CD4-positive, alpha-beta T cell (primary cell): ENCODE results near the gene MYO1B. TPM values are rescaled to one million over a fixed set of nuclear protein-coding genes. Genes with fewer than 3 reads are reported as not detected.

Experiments used
- ATAC-seq: fragments of 200-7000 bp; cut with Tn5 transposase; one replicate; pipeline ENCODE4 v1.10.0; 2022; ENCODE audit warnings: mild to moderate bottlenecking; ENCODE audit not compliant: poor library complexity
- CTCF ChIA-PET: fragments of 350-600 bp; sonication (Branson Sonifier 250); formaldehyde crosslinking; loops from one replicate; lab custom pipeline; 2021; ENCODE audit warnings: antibody characterized with exemption, inconsistent platforms; lab: Charles Lee
- POLR2A ChIA-PET: fragments of 350-600 bp; sonication (Branson Sonifier 250); formaldehyde crosslinking; loops from one replicate; lab custom pipeline; 2021; ENCODE audit warnings: antibody characterized with exemption, inconsistent platforms; lab: Charles Lee
- DNase-seq, 14 experiments: peaks; one replicate each; pipeline ENCODE4 v3.0.0-alpha.2; 2013 to 2020; ENCODE audit warnings: mixed read lengths in 2 of 14
- H3K27ac ChIP-seq, 2 donors: one replicate each; pipeline versions ENCODE4 v1.5.1 to v1.7.0; 2013; ENCODE audit warnings: low read length in 2 of 2, low read depth in 1 of 2, mild to moderate bottlenecking in 1 of 2
- H3K27me3 ChIP-seq, 2 experiments: 1 replicate in 1 of 2; 2 replicates in 1 of 2; pipeline versions ENCODE4 v1.6.1 to v1.7.0; 2013; ENCODE audit warnings: low read length in 2 of 2, control low read depth in 1 of 2, mild to moderate bottlenecking in 1 of 2, moderate library complexity in 1 of 2; ENCODE audit not compliant: insufficient read depth in 2 of 2, control insufficient read depth in 1 of 2
- H3K36me3 ChIP-seq: one replicate; pipeline ENCODE4 v1.6.1; 2013; ENCODE audit warnings: low read length, control low read depth; ENCODE audit not compliant: insufficient read depth
- H3K4me1 ChIP-seq: one replicate; pipeline ENCODE4 v1.6.1; 2013; ENCODE audit warnings: low read length, control low read depth; ENCODE audit not compliant: insufficient read depth
- H3K4me3 ChIP-seq: one replicate; pipeline ENCODE4 v1.5.1; 2013; ENCODE audit warnings: mild to moderate bottlenecking, low read length, moderate library complexity
- H3K9me3 ChIP-seq, 2 experiments: 1 replicate in 1 of 2; 2 replicates in 1 of 2; pipeline versions ENCODE4 v1.6.1 to v1.7.0; 2013; ENCODE audit warnings: low read length in 2 of 2, mild to moderate bottlenecking in 2 of 2, control low read depth in 1 of 2, moderate library complexity in 1 of 2; ENCODE audit not compliant: control insufficient read depth in 1 of 2, insufficient read depth in 1 of 2
- H3K27ac Mint-ChIP-seq: one replicate; pipeline ENCODE4 v1.8.0; 2020; ENCODE audit warnings: mixed read lengths
- H3K27me3 Mint-ChIP-seq: one replicate; pipeline ENCODE4 v1.8.0; 2021; ENCODE audit warnings: mixed read lengths
- H3K36me3 Mint-ChIP-seq: one replicate; pipeline ENCODE4 v1.8.0; 2021; ENCODE audit warnings: low read depth, mixed read lengths
- H3K4me1 Mint-ChIP-seq: one replicate; pipeline ENCODE4 v1.8.0; 2021; ENCODE audit warnings: low read depth, mixed read lengths
- H3K4me3 Mint-ChIP-seq: one replicate; pipeline ENCODE4 v1.8.0; 2020; ENCODE audit warnings: mild to moderate bottlenecking, mixed read lengths
- H3K9me3 Mint-ChIP-seq: one replicate; pipeline ENCODE4 v1.8.0; 2020; ENCODE audit warnings: mixed read lengths
- CTCF ChIP-seq: fragments of 200-600 bp; IDR thresholded peaks from one replicate; pipeline ENCODE4 v1.8.0; 2022; ENCODE audit warnings: antibody characterized with exemption, mild to moderate bottlenecking
- intact Hi-C, 2 experiments: fragments of 100-400 bp; cut with DNase I in 1 of 2; cut with micrococcal nuclease in 1 of 2; formaldehyde crosslinking; loops; one replicate each; pipeline versions ENCODE4 v1.15.1 to v1.9.0; 2023 to 2025; cut with DNase I, micrococcal nuclease
- total RNA-seq, 174 experiments: library from RNA in 2 of 174; stranded (reverse) in 2 of 174; gene quantifications; one replicate each; pipeline ENCODE4 v1.2.3 and lab custom pipeline; 2021 to 2026

Gene MYO1B
- total RNA-seq, 2 experiments from 2014 or later, result 0.98 to 1.3 TPM

GRCh38 chr2:191355170-191355758, 110.1 kb downstream of the MYO1B start:
- POLR2A ChIA-PET, result no interaction called here

DNA sequence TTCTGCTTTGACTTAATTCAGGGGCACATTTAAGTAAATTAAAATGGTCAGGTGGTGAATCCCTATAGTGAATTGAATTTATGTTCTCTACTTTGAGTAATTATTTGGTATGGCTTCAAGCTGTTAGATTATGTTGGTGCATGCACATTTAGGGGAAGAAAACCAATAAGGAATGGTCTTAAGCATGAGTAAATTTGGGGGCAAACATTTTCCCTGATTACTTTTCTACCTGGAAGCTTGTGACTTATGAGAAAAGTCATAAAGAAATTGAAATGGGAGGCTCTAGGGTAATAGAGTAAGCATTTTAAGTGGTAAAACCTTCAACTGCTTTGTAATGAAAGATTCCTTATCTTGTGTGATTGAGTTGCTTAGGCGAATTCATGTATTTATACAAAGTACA, 112.5 kb downstream of the MYO1B start:
- peaks cover 0 to 3% of the 10 kb centered on the region in 2 experiments for H3K9me3 ChIP-seq
- no peaks in the 10 kb centered on the region for H3K27me3 ChIP-seq
- no peak overlapping the region for H3K27ac Mint-ChIP-seq
- CTCF ChIA-PET, result no interaction called here
- TF ChIP-seq CTCF, result no peak
- no peaks in the 10 kb centered on the region for H3K4me1 Mint-ChIP-seq
- POLR2A ChIA-PET, result no interaction called here
- ATAC-seq, result no peak
- no peak overlapping the region for H3K4me3 Mint-ChIP-seq
- intact Hi-C loops, result no loop called here
- no peaks in the 10 kb centered on the region for H3K9me3 Mint-ChIP-seq
- no peaks in the 10 kb centered on the region for H3K4me1 ChIP-seq
- H3K27ac ChIP-seq, result no peak overlapping the region
- H3K4me3 ChIP-seq, result no peak overlapping the region
- no peaks in the 10 kb centered on the region for H3K36me3 Mint-ChIP-seq
- H3K36me3 ChIP-seq, result no peaks in the 10 kb centered on the region
- DNase-seq, result no peak
- peaks cover 12% of the 10 kb centered on the region for H3K27me3 Mint-ChIP-seq

More at GRCh38 chr2:191355170-191355758, 110.1 kb downstream of the MYO1B start:
- Histone ChIP-seq H3K27ac (no peak overlapping the region), H3K9me3 (peaks cover 0 to 3% of the 10 kb centered on the region in 2 experiments), H3K4me1 (no peaks in the 10 kb centered on the region), H3K36me3 (no peaks in the 10 kb centered on the region), H3K27me3 (no peaks in the 10 kb centered on the region), H3K4me3 (no peak overlapping the region)
- CTCF ChIA-PET, result interaction anchor here (1.5 kb wide), 1 partner anchor 11 kb away, joined by 3 read pairs; no protein-coding TSS in a partner anchor
- H3K9me3 Mint-ChIP-seq, result no peaks in the 10 kb centered on the region
- H3K4me1 Mint-ChIP-seq, result no peaks in the 10 kb centered on the region
- H3K36me3 Mint-ChIP-seq, result no peaks in the 10 kb centered on the region
- peaks cover 12% of the 10 kb centered on the region for H3K27me3 Mint-ChIP-seq
- ATAC-seq (no peak), DNase-seq (peak in 1 of 14 experiments; percentile 32)
- no peak overlapping the region for H3K4me3 Mint-ChIP-seq
- TF ChIP-seq CTCF, result no peak
- H3K27ac Mint-ChIP-seq, result no peak overlapping the region
- intact Hi-C loops, result no loop called here

GRCh38 chr2:191358325-191359025, 113.3 kb downstream of the MYO1B start:
- Mint-ChIP-seq H3K36me3 (no peaks in the 10 kb centered on the region), H3K4me1 (no peaks in the 10 kb centered on the region), H3K27ac (no peak overlapping the region), H3K9me3 (no peaks in the 10 kb centered on the region), H3K27me3 (peaks cover 12% of the 10 kb centered on the region), H3K4me3 (no peak overlapping the region)
- no peak overlapping the region for H3K27ac ChIP-seq
- no peak overlapping the region for H3K4me3 ChIP-seq
- CTCF ChIA-PET, result interaction anchor here (0.6 kb wide), 1 partner anchor 758 kb away, joined by 3 read pairs; no protein-coding TSS in a partner anchor
- H3K9me3 ChIP-seq, result peaks cover 0 to 3% of the 10 kb centered on the region in 2 experiments
- POLR2A ChIA-PET, result no interaction called here
- no peaks in the 10 kb centered on the region for H3K36me3 ChIP-seq
- no peak for TF ChIP-seq CTCF
- ATAC-seq, result no peak
- no peaks in the 10 kb centered on the region for H3K4me1 ChIP-seq
- no peaks in the 10 kb centered on the region for H3K27me3 ChIP-seq
- intact Hi-C loops, result no loop called here
- DNase-seq, result no peak
